Measurements from ENCODE around the gene GRIK3.

GRIK3 gene

DNA sequence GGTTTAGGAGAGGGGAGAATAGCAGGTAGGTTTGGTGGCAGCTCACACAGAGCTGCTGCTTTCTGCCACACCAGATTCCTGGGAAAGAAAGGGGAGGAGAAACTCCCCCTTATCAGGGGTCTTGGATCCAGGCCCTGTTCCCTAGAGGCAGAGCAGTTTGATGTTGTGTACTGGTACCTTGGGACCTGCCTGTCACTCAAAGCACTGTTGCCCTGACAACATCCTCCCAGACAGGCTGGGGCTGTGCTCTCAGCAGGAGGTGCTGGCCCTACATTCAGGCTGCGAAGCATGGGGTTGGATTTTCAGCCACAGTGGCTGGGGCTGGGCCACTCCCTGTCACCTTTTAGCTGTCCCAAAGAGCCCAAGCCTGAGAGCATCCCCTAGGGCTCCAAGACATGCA lies 188.0 kb downstream of the GRIK3 start:
- DNase-seq = no peak

DNA sequence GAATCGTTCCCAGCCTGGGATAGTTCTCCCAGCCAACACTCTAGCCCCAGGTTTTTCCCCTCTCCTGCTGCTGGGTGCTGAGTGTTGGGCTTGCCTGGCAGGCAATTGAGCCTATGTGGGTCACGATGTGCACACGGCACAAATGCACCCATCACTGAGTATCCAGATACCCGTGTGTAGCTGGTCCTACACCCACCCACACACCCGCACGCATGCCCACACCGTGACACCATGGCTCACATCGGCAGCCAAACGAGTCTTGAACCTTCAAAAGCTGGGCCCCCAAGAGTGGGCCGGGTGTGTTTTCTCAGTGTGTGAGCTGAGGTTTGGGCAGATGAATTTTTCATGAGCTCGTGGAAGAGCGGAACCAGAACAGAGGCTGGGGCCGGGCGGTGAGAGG lies 188.5 kb downstream of the GRIK3 start:
- DNase-seq = no peak

DNA sequence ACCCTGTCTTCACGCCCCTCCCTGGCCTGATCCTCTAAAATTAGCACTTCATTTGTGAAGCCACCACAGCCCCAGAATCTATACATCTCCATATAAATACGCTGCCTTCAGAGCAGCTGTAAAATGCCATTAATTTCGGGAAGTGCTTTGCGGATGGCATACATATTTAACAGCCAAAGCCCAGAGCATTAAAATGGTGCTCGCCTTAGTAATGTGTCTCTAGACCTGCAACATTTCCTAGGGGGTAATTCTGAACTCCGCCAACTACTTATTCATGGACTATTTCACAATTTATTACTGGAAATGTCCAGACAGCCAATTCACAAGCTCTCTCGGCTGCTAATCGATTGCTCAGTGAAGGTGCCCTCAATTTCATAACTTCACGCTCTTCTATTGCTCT lies 189.4 kb downstream of the GRIK3 start:
- no peak for DNase-seq

DNA sequence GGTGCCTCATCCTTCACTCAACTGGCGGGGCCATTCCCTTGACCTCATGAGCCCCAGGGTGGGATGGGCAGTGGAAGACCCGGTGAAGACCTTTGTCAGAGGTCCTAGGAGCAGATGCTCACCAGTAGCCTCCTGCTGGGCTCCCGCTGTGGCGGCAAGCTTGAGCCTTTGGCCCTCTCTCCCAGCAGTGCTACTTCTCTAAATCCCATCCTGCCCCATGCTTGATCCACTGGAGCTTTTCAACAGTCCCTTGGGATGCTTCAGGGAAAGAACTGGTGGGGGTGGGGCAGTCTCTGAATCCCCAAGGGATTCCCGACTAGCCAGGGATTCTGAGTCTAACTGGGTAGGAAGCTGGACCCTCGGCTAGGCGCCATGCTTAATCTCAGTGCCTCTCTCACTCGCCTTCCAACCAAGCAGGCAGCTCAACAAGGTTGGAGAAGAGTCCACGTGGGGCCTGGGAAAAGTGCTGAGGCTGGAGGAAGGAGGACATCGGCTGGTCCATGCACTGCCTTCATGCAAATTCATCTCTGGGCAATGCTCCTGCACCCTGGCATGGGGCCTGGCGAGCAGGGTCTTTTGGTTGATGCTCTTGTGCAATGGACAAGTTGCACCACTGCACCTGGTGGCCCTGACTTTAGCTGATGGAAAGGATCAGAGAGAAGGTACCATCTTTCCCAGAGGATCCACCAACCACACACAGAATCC lies 190.3 kb downstream of the GRIK3 start:
- DNase-seq = no peak

DNA sequence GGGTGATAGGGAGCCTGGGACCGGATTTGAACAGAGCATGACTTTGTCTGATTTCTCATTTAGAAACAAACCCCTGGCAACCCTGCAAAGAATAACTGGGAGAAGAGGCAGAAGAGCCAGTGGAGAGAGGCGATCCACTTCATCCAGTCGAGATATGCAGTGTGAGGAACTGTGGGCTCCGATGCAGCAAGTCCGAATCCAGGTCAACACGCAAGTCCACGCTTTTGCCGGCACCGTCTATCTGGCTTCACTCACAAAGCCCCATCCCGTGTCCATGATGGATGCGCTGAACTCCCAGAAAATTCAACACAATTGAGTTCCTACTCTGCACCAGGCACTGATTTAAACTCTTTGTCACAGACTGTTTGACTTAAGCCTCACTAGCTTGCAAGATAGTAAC lies 191.3 kb downstream of the GRIK3 start:
- no peak for DNase-seq

DNA sequence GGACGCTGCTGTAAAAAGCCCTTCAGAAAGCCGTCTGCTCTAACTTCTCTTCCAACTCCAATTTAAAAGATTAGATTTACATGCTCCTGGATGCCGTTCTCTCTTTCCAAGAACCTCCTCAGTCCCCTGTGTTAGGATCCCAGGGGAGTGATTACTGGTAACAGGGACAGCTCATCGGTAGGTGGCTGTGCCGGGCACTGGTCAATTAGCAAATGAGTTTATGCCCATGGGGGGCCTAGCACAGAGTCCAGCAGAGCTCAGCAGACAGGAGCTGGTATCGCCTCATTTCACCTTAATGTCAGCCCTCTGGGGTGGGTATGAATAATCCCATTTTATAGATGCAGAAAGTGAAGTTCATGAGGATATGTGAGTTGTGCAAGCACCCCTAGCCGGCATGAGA lies 191.9 kb downstream of the GRIK3 start:
- no peak for DNase-seq

DNA sequence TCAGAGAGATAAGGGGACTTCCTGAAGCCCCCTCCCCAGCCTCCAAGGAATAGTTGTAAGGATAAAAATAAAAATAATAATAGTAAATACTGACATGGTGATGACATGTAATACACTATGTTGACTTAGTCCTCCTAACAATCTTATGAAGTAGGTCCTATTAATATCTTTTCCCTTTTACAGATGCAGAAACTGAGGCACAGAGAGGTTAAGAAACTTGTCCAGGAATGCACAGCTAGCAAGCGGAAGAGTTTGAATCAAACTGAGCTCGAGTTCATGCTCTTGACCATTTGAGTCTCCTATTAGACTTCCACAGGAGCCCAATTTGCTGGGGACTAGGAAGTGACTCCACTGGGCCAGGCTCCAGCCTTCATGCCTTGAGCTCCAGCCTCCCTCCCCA lies 194.8 kb downstream of the GRIK3 start:
- no peak for DNase-seq

DNA sequence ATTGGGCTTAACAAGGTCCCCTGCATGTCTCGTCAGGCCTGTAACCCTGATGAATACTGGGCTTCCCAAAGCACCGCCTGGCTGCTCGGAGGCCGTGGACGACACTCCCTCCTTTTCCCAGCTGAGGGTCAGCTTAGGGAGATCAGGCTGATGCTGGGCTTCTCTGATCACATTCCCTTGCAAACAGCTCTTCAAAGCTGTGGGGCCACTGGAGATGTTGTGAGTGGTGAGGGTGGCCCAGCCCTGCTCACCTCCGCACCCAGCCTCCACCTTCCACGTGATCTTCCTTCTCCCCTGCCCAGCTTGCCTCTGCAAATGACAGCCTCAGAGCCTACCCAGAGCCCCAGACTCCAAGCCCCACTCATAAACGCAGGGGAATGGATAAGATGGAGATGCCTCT lies 195.4 kb downstream of the GRIK3 start:
- no peak for DNase-seq

DNA sequence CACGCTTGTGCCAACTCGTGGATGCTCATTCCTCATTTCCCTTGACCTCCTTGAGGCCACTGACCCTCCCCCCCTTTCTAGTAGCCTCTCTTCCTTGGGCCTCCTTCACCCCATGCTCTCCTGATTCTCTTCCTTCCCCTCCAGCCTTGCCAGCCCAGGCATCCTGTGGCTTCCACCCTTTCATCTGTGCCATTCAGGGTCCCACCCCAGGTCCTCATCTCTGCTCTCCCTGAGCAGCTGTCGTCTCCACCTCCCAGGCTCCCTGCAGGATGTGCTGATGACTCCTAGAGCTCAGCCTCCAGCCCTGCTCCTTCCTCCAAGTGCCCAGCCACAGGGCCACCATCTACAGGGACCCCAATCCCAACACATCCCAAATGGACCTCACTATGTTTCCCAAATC lies 197.4 kb downstream of the GRIK3 start:
- DNase-seq = no peak

DNA sequence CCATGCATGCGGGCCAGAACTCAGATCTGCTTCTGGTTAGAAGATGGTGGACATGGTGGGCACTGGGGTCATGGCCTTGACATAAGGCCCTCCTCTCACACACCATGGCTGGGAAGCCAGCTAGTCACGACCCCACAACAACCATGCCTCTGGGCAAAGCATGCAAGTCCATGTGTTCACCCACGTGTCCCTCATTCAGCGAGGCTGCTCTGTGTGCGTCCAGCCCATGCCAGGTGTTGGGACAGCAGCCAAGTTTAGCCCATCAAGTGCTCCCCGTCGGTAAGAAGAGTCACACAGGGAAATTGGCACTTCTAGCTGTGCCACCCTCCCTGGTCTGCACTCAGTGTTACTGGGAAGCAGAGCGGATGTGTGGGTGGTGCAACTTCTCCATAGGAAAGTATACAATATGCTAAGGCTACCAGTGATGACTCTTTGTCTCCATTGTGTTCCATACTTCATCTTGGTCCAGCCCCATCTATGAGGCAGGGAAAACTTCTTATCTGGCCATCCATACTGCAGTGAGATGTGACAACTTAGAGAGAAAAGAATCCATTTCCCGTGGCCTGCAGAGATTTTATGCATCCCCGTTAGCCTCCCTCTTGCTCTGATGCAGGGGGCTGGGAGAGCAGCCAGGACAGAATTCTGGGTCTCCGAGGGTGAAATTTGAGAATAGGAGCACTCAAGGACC lies 198.0 kb downstream of the GRIK3 start:
- no peak for DNase-seq

DNA sequence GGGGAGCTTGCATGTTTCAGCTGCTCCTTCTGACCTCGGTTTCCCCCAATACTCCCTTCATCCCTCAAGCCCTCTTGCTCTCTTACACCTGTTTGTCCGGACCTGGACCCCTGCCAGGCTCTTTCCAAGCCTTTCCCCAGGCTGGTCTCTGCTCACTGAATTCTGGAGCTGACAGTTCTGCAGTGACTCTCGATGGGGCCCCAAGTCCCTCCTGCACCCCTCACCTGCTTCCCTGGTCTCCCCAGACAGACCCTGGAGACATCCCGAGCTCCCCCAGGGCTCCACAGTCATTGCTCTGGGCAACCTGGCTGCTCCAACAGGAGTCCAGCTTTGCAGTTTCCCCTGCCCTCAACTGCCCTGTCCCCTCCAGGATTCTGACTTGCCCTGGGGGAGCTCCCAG lies 198.6 kb downstream of the GRIK3 start:
- DNase-seq = no peak

DNA sequence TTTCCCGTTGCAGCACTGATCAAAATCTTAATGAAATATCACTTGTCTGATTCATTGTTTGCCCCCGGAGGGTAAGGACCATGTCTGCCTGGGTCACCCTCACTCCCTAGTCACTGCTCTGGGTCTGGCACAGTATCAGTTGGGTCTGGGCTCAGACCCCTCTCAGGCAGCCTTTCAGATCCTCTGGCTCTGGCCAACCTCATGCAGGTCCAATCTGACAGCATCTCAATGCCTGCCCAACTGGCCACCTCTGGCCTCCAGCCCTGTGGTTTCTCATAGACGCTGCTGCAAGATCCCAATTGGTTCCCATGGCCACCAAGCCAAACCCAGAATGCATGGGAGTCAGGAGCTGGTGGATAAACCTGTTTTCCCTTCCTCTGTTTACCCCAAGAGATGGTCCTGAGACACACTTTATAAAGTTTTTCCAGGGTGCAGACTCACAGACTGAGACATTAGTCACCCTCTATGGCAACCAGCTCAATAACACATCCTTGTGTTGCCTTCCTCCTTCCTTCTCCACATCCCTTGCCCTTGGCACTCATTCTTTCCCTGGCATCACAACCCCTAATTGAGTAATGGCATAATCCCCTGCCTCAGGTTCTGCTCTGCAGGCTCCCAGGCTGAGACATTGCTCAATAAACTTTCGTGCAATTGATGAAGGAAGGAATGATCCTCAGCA lies 199.2 kb downstream of the GRIK3 start:
- no peak for DNase-seq

DNA sequence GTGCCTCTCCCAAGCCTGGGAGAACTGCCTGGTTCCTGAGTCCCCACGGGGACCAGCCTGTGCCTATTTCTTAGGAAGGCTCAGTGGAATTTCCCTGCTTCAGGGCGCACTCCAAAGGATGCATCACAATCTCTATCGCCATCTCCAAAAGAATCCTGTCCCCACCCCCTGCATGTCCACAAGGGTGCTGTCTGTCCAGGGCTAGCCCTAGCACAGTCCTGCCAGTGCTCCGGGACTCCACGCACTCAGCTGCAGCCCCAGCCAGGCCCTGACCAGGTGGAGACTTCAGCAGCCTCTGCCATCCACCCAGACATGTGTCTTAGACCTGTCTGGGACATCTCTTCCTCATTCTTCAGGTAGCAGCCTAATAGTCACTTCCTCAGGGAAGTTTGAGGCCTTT lies 199.7 kb downstream of the GRIK3 start:
- no peak for DNase-seq

DNA sequence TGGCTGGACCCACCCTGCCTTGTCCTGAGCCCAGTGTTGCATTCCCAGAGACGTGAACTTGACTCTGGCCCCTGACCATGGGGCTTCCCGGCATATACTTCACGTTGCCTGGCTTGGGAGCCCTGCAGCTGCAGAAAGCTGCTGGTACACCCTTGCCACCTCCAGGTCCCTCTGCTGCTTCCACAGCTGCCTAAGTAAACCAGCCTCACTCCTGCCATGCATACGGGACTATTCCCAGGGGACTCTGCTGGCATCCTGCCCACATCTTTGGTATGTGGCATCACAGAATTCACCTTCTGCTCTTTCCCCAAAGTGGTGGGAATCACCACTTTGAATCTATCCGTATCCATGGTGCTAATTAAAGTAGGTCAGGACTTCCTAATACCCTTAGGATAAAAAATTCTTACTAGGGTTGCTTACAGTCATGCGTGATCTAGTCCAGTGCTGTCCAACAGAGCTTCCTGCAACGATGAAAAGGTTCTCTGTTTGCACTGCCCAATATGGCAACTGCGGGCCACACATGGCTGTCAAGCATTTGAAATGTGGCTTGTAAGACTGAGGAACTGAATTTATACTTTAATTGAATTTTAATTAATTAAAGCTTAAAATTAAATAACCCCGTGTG lies 203.0 kb downstream of the GRIK3 start:
- DNase-seq = no peak

DNA sequence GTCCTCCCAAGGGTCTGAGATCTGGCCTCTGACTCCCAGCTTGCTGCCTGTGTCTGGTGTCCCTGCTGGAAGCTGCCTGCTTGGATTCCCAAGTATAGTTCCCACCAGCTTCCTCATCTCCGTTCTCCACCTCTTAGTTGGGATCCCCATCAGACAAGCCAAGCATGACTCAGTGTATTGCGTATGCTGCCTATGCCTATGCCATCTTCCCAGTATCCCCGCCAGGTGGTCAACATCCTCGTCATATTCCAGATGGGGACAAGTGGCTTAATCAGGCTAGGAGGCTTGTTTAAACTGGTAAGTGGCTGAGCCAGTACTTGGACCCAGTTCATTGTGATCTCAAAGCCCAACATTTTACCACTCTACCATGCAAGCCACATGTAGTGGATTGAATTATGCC lies 204.4 kb downstream of the GRIK3 start:
- DNase-seq = no peak

DNA sequence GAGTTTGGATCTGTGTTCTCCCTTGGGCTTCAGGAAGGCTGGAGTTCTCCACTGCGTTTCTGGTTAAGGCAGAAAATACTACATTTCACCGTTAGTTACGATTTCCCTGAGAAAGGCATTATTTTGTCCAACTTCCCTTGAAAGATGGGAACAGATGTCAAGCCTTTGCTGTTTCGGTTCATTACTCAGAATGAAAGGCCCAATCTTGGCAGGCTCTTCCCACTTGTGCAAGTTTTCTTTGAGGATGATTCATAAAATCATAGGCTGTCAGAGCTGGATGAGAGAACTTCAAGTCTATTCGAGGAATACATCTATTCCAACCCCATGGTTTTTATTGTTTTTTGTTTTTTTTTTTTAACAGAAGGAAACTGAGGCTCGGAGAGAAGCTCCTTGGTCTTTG lies 205.2 kb downstream of the GRIK3 start:
- no peak for DNase-seq

DNA sequence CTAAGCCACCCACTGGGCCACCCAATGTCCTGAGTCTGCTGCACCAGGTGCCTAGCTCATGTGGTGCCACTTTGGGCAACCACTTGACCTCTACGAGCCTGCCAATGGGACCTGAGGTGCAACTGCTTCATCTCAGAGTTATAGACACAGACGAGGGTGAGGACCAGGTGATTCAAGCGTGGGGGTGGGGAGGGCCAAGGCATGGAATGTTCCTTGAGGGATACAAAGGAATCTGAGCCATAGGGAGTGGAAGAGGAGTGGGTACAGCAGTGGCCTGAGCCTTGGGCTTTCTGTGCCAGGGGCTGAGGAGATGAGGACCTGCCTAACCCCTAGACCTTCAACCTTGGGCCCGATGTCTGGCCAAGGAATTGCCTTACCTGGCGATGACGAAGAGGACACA lies 209.1 kb downstream of the GRIK3 start:
- DNase-seq = no peak

DNA sequence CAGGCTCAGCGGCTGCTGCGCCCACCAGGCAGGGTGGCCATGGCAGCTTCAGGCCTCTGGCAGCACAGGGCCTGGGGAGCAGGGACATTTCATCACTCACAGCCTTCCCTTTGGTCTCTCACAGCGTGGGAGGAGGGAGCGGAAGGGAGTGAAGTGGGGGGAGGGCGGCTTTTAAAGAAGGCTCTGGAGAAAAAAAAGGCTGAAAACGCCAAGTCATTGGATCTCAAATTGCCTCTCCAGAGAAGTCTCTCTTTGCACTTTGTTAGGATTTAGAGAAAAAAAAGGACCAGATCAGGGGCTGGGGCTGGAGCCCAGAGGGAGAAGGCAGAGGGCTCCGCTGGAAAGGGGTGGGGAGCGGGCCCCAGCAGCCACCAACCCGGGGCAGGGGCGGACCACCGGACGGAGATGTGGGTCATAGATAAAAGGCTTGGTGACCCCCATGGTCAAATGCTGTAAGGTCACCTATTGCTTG lies 209.9 kb downstream of the GRIK3 start:
- no peak for DNase-seq

DNA sequence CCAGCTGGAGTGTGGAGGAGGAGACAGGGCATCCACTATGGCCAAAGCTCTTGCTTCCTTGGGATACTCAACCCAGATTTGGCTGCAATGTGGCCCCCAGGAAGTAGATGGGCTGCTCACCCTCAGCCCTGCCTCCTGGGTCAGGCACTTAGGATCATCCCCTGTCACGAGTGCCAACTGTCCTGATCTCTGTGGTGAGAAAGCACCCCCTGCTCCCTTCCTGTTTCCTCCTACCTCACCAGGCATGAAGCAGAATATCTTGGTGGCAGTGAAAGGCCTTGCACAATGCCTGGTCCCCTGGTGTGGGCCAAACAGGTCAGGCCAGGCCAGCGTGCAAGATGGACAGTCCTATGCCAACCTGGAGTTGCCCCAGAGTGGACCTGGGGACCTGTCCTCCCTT lies 211.7 kb downstream of the GRIK3 start:
- DNase-seq = no peak

DNA sequence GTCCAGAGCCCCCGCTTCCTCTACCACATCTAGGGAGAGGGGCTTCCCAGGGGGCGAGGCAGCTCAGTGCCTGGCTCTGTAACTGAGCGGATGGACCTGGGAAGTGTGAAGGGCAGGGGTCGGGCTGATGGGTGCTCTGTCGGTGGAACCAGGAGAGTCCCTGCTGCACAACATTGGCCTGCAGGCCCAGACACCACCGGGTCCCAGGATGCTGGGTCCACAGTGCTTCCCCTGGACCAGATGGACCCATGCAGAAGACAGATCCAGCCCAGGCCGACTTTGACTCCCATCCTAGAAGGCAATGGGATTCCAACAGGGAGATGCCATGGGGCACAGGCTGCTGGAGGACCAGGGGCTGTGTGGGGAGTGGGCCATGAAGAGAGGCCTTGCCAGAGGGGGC lies 212.9 kb downstream of the GRIK3 start:
- DNase-seq = no peak

DNA sequence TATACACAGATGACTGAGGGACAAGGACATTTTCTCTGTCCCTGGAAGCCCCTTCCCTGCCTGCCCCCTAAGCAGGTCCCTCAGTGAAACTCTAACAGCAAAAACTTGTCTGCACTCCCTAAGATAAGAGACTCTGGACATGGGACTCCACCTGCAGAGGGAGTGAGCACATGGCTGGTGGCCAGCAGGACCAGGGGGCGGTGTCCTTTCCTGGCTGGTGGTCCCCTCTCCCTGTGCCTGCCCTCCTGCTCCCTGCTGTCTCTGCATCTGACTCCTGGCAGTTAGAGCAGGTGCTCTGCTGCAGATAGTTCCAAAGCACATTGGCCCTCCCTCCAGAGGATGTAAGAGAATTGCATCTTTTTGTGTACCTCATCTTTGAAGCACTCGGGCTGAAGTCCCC lies 215.5 kb downstream of the GRIK3 start:
- DNase-seq = no peak

DNA sequence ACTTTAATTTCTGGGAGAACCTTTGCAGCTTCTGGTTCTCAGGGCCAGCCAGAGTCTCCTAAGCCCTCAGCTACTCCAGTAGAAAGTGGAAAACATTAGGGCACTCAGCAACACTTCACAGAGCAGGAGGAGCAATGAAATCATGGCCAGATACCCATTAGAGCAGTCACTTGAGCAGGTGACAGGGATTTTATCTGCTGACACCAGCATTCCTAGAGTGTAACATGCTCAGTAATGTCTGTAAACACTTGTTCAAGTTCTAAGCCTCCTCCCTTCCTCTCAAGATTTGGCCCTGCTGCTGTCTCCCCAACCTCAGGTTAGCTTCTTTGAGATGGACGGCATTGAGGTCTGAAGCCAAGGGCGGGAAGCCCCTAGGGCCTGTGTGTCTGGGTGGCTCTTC lies 218.0 kb downstream of the GRIK3 start:
- no peak for DNase-seq

DNA sequence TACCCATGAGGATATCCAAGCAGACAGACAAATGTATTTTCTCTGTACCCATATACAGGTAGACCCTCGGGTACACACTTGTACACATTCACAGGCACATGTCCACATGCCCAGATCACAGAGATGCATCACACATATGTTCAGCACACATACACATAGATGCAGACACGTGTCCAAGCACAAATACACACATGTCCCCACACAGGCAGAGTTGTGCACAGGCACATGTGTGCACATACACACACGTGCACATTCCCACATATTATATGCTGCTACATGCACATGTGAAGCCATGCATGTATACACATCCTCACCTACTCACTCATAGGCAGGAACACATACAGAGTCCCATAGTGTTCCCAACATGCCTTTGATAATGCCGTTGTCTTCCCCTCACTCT lies 219.5 kb downstream of the GRIK3 start:
- no peak for DNase-seq

DNA sequence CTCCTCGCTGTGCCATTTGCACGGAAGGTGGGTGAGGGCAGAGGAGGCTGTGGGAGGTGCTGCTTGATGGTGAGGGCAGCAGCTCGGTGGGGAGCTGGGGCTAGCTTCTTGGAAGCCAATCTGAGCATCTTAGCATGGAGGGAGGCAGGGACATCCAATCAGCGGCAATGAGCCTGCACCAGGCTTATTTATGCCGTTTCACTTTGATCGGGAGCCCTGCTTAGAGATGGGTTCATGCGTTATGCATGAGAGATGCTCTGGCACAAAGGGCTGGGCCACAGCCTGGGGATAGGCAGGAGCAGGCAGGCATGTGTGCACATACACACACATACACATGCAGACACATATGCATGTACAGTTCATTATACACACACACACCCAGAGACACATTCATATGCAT lies 220.2 kb downstream of the GRIK3 start:
- DNase-seq = no peak

Data from left hindlimb (tissue), 1 donor.